GM21723 (cell line): ENCODE measurements around the gene ITM2C.

Experiments
- ATAC-seq: cut with Tn5 transposase; IDR thresholded peaks from one replicate; pipeline ENCODE4 v1.9.1; 2021; ENCODE audit warnings: mild to moderate bottlenecking, moderate library complexity; ENCODE audit not compliant: unreplicated experiment

The ITM2C gene

GRCh38 chr2:230905448-230906421 lies 41.0 kb downstream of the ITM2C start:
- ATAC-seq, result no peak

GRCh38 chr2:230906471-230907230 lies 41.9 kb downstream of the ITM2C start:
- no peak for ATAC-seq

- ATAC-seq, result no peak
These were observed 42.8 kb downstream of the ITM2C start for GRCh38 chr2:230907361-230908091.

GRCh38 chr2:230908092-230908594 lies 43.4 kb downstream of the ITM2C start:
- ATAC-seq, result no peak

GRCh38 chr2:230908595-230909191 lies 44.0 kb downstream of the ITM2C start:
- ATAC-seq, result no peak

GRCh38 chr2:230909841-230910545 lies 45.3 kb downstream of the ITM2C start:
- ATAC-seq, result no peak

GRCh38 chr2:230910546-230911177 lies 45.9 kb downstream of the ITM2C start:
- no peak for ATAC-seq

- no peak for ATAC-seq
These were observed 47.3 kb downstream of the ITM2C start for GRCh38 chr2:230912046-230912445.

- no peak for ATAC-seq
These were observed 48.0 kb downstream of the ITM2C start for GRCh38 chr2:230912724-230913123.

- ATAC-seq, result no peak
These were observed 48.8 kb downstream of the ITM2C start for GRCh38 chr2:230913406-230914143.

GRCh38 chr2:230914886-230915285 lies 50.1 kb downstream of the ITM2C start:
- ATAC-seq, result no peak

GRCh38 chr2:230915319-230915718 lies 50.6 kb downstream of the ITM2C start:
- no peak for ATAC-seq

- ATAC-seq, result no peak
These were observed 51.5 kb downstream of the ITM2C start for GRCh38 chr2:230916218-230916617.

- no peak for ATAC-seq
These were observed 54.5 kb downstream of the ITM2C start for GRCh38 chr2:230919240-230919639.

GRCh38 chr2:230919681-230920080 lies 54.9 kb downstream of the ITM2C start:
- no peak for ATAC-seq

- ATAC-seq, result no peak
These were observed 55.4 kb downstream of the ITM2C start for GRCh38 chr2:230920167-230920566.

- ATAC-seq, result no peak
These were observed 57.3 kb downstream of the ITM2C start for GRCh38 chr2:230921806-230922595.
